Hepatocyte (in vitro differentiated cells): ENCODE results near the gene KBTBD13. TPM values are rescaled to one million over a fixed set of nuclear protein-coding genes. Genes with fewer than 3 reads are reported as not detected.

ENCODE experiments used
- DNase-seq: peaks from one replicate; pipeline ENCODE4 v3.0.0-alpha.2; 2016; ENCODE audit warnings: low spot score
- H2AFZ ChIP-seq: fragments of 200-600 bp; sonication (generic); 2 replicates; pipeline ENCODE4 v1.6.0; 2016; ENCODE audit warnings: antibody characterized with exemption, mild to moderate bottlenecking
- H3K27ac ChIP-seq: fragments of 200-600 bp; sonication (generic); 2 replicates; pipeline ENCODE4 v1.5.1; 2016; ENCODE audit warnings: mild to moderate bottlenecking
- H3K27me3 ChIP-seq: fragments of 200-600 bp; sonication (generic); 2 replicates; pipeline ENCODE4 v1.6.1; 2016
- H3K36me3 ChIP-seq: fragments of 200-600 bp; sonication (generic); replicated peaks from 2 replicates; pipeline ENCODE4 v1.5.1; 2016; ENCODE audit warnings: low read depth; ENCODE audit not compliant: insufficient read depth
- H3K4me1 ChIP-seq: fragments of 200-600 bp; sonication (generic); 2 replicates; pipeline ENCODE4 v1.5.1; 2016; ENCODE audit warnings: mild to moderate bottlenecking, moderate library complexity; ENCODE audit not compliant: insufficient read depth
- H3K4me2 ChIP-seq: fragments of 200-600 bp; sonication (generic); 2 replicates; pipeline ENCODE4 v1.6.0; 2016
- H3K4me3 ChIP-seq: fragments of 200-600 bp; sonication (generic); 2 replicates; pipeline ENCODE4 v1.5.1; 2016; ENCODE audit warnings: mild to moderate bottlenecking
- H3K79me2 ChIP-seq: fragments of 200-600 bp; sonication (generic); 2 replicates; pipeline ENCODE4 v1.6.0; 2017; ENCODE audit warnings: mild to moderate bottlenecking
- H3K9me2 ChIP-seq: fragments of 200-600 bp; sonication (generic); replicated peaks from 2 replicates; pipeline ENCODE4 v1.6.0; 2017; ENCODE audit warnings: mild to moderate bottlenecking; ENCODE audit not compliant: insufficient read depth
- H3K9me3 ChIP-seq: fragments of 200-600 bp; sonication (generic); 2 replicates; pipeline ENCODE4 v1.5.1; 2016; ENCODE audit warnings: low read depth, mild to moderate bottlenecking
- H4K20me1 ChIP-seq: fragments of 200-600 bp; sonication (generic); 2 replicates; pipeline ENCODE4 v1.6.0; 2016; ENCODE audit warnings: mild to moderate bottlenecking; ENCODE audit not compliant: insufficient read depth, poor library complexity, severe bottlenecking
- EZH2 ChIP-seq: fragments of 200-600 bp; sonication (generic); IDR thresholded peaks from 2 replicates; pipeline ENCODE4 v1.6.1; 2016; ENCODE audit warnings: antibody characterized with exemption, mild to moderate bottlenecking, borderline replicate concordance
- EZH2phosphoT487 ChIP-seq: fragments of 200-600 bp; sonication (generic); IDR thresholded peaks from one replicate; pipeline ENCODE4 v1.6.1; 2018; ENCODE audit warnings: antibody characterized with exemption, mild to moderate bottlenecking, low read depth, moderate library complexity; ENCODE audit not compliant: unreplicated experiment, severe bottlenecking
- WGBS: methylation state at CpG from one replicate; pipeline ENCODE4 v1.1.6; 2016; ENCODE audit warnings: low lambda C conversion rate; ENCODE audit errors: missing lambda C conversion rate; 5-methylcytosine and 5-hydroxymethylcytosine counted together
- polyA plus RNA-seq: library from polyadenylated mRNA; unstranded; fragments of >200 nt; fragmentation: Nextera tagmentation; extraction: Ambion mirVana; gene quantifications from 2 replicates; pipeline ENCODE4 v1.2.1, GENCODE V29; 2016
- total RNA-seq: library from RNA; depleted of rRNA; stranded (reverse); fragments of >200 nt; gene quantifications from 2 replicates; pipeline ENCODE4 v1.2.3, GENCODE V29; 2014
- TF ChIP-seq, protein P1 (sequence below): fragments of 200-600 bp; sonication (generic); IDR thresholded peaks from 2 replicates; pipeline ENCODE4 v1.5.1; 2016; ENCODE audit warnings: antibody characterized with exemption, mild to moderate bottlenecking; ENCODE audit not compliant: poor library complexity

The KBTBD13 gene
- total and polyA plus RNA-seq, 2 experiments from 2014 or later: 0.56 TPM; not detected in 1

DNA sequence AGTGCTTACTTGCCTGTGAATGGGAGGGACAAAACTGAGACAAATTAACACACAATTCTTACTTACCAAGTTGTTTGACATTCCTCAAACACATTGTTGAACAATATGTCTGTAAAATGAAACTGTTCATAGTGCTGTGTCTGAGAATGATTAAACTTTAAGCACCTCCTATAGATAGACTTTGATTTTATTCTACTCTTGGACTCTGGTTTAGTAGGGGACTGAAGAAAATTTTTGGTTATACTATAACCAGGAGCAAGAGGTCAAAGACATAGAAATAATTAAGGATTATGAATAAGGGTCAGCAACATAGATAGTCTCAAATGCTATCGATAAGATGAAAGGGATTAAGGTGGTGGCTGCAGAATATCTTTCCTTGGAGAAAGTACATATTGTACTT is 39.2 kb upstream of the KBTBD13 start:
- peaks cover 10% of the 10 kb centered on the region for H3K4me1 ChIP-seq

DNA sequence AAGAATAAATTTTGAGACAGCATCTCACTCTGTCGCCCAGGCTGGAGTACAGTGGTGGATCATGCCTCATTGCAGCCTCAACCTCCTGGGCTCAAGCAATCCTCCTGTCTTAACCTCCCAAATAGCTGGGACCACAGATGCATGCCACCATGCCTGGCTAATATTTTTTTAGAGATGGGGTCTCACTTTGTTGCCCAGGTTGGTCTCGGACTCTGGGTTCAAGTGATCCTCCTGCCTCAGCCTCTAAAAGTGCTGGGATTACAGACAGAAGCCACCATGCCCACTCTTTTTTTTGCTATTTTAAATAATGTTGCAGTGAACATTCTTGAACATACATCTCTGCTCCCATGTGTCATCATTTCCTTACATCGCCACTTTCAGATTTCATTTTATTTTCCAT is 38.1 kb upstream of the KBTBD13 start:
- Histone ChIP-seq H3K27me3 (no peaks in the 10 kb centered on the region), H3K4me1 (peaks cover 11% of the 10 kb centered on the region), H3K36me3 (no peaks in the 10 kb centered on the region), H3K9me2 (no peaks in the 10 kb centered on the region), H3K79me2 (no peaks in the 10 kb centered on the region), H3K9me3 (no peaks in the 10 kb centered on the region), H4K20me1 (no peaks in the 10 kb centered on the region), H3K27ac (no peak overlapping the region), H3K4me3 (no peak overlapping the region), H2AFZ (no peak overlapping the region), H3K4me2 (no peak overlapping the region)
- DNase-seq: no peak
- 97% methylated on average over 3 of the region's 3 CpGs for WGBS
- TF ChIP-seq, protein P1, sequence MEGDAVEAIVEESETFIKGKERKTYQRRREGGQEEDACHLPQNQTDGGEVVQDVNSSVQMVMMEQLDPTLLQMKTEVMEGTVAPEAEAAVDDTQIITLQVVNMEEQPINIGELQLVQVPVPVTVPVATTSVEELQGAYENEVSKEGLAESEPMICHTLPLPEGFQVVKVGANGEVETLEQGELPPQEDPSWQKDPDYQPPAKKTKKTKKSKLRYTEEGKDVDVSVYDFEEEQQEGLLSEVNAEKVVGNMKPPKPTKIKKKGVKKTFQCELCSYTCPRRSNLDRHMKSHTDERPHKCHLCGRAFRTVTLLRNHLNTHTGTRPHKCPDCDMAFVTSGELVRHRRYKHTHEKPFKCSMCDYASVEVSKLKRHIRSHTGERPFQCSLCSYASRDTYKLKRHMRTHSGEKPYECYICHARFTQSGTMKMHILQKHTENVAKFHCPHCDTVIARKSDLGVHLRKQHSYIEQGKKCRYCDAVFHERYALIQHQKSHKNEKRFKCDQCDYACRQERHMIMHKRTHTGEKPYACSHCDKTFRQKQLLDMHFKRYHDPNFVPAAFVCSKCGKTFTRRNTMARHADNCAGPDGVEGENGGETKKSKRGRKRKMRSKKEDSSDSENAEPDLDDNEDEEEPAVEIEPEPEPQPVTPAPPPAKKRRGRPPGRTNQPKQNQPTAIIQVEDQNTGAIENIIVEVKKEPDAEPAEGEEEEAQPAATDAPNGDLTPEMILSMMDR: no peak
- TF ChIP-seq EZH2: no peak
- no peak for TF ChIP-seq EZH2phosphoT487

More for the DNA sequence above, 39.2 kb upstream of the KBTBD13 start:
- no peak overlapping the region for H3K4me3 ChIP-seq
- DNase-seq: no peak
- no peaks in the 10 kb centered on the region for H4K20me1 ChIP-seq
- H3K79me2 ChIP-seq: no peaks in the 10 kb centered on the region
- TF ChIP-seq, protein P1: no peak
- TF ChIP-seq EZH2phosphoT487 (no peak), EZH2 (no peak)
- H3K4me2 ChIP-seq: peak overlapping the region; percentile 13
- WGBS: 68% methylated on average over 1 of the region's 1 CpG
- no peaks in the 10 kb centered on the region for H3K9me2 ChIP-seq
- H3K27me3 ChIP-seq: no peaks in the 10 kb centered on the region
- no peaks in the 10 kb centered on the region for H3K36me3 ChIP-seq
- H3K9me3 ChIP-seq: no peaks in the 10 kb centered on the region
- no peak overlapping the region for H3K27ac ChIP-seq
- H2AFZ ChIP-seq: no peak overlapping the region

DNA sequence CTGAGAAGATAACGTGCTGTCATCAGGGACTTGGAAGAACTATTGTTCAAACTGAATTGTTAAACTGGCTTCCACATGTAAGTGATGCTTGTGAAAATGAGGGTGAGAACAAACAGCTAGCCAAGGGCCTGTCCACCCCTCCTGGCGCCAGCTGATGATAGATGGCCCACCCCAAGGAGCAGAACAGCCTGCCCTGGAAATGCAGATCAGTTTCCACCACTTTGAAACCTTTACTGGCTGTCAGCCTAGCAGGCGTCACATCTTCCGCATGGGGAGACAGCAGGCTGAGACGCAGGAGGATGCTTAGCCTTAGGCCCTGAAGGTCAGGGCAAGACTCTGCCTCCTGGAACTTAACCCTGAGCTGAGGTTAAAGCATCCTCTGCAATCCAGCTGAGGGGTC is 37.7 kb upstream of the KBTBD13 start:
- TF ChIP-seq, protein P1: no peak
- TF ChIP-seq EZH2 (no peak), EZH2phosphoT487 (no peak)
- Histone ChIP-seq H3K79me2 (no peaks in the 10 kb centered on the region), H3K9me2 (no peaks in the 10 kb centered on the region), H2AFZ (no peak overlapping the region), H3K9me3 (no peaks in the 10 kb centered on the region), H3K4me3 (no peak overlapping the region), H3K27me3 (no peaks in the 10 kb centered on the region), H3K36me3 (no peaks in the 10 kb centered on the region), H3K27ac (no peak overlapping the region), H3K4me1 (peaks cover 14% of the 10 kb centered on the region), H3K4me2 (no peak overlapping the region), H4K20me1 (no peaks in the 10 kb centered on the region)
- DNase-seq: no peak
- WGBS: 74% methylated on average over 5 of the region's 5 CpGs

DNA sequence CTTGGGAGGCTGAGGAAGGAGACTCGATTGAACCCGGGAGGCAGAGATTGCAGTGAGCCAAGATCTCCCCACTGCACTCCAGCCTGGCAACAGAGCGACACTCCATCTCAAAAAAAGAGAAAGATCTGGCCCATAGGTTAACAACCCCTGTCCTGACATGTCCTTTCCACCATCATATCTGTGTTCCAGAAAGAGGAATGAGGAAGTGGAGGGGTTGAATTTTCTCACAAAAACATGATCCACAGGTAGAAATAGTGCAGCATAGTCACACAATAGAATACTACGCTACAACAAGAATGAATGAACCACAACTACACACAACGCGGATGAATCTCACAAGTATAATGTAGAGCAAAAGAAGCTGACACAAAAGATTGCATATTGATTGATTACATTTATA is 36.1 kb upstream of the KBTBD13 start:
- Histone ChIP-seq H3K27me3 (no peaks in the 10 kb centered on the region), H2AFZ (no peak overlapping the region), H3K79me2 (no peaks in the 10 kb centered on the region), H3K9me3 (no peaks in the 10 kb centered on the region), H3K27ac (no peak overlapping the region), H3K36me3 (no peaks in the 10 kb centered on the region), H3K4me3 (no peak overlapping the region), H3K4me1 (peaks cover 19% of the 10 kb centered on the region), H3K9me2 (no peaks in the 10 kb centered on the region), H4K20me1 (no peaks in the 10 kb centered on the region), H3K4me2 (no peak overlapping the region)
- no peak for DNase-seq
- no peak for TF ChIP-seq EZH2
- TF ChIP-seq, protein P1: no peak
- TF ChIP-seq EZH2phosphoT487: no peak
- 89% methylated on average over 6 of the region's 6 CpGs for whole genome bisulfite sequencing
